Suppressor macrophage (primary cell): ENCODE data around the gene KDELR3.
A peak's percentile ranks its signal among the peaks of the same experiment; 100 is the strongest.

Experiments used
- DNase-seq, 4 experiments: peaks; one replicate each; pipeline ENCODE4 v3.0.0-alpha.2; 2020 to 2022

The KDELR3 gene

GRCh38 chr22:38523029-38523428, 55.1 kb downstream of the KDELR3 start:
- no peak for DNase-seq

GRCh38 chr22:38523479-38523878, 55.6 kb downstream of the KDELR3 start:
- DNase-seq: peak in 3 of 4 experiments; percentile 21 to 35 (median 28)

- DNase-seq: peak in 3 of 4 experiments; percentile 11 to 57 (median 52)
These were observed 56.5 kb downstream of the KDELR3 start for GRCh38 chr22:38524429-38524828.

- peak in 2 of 4 experiments; percentile 29 to 43 for DNase-seq
These were observed 63.5 kb downstream of the KDELR3 start for GRCh38 chr22:38531251-38531938.
